ENCODE measurements around the gene RBM8A. TPM values are rescaled to one million over a fixed set of nuclear protein-coding genes. Genes with fewer than 3 reads are reported as not detected.

The RBM8A gene
- total RNA-seq, 1 experiment from 2014 or later = 482 TPM

DNA sequence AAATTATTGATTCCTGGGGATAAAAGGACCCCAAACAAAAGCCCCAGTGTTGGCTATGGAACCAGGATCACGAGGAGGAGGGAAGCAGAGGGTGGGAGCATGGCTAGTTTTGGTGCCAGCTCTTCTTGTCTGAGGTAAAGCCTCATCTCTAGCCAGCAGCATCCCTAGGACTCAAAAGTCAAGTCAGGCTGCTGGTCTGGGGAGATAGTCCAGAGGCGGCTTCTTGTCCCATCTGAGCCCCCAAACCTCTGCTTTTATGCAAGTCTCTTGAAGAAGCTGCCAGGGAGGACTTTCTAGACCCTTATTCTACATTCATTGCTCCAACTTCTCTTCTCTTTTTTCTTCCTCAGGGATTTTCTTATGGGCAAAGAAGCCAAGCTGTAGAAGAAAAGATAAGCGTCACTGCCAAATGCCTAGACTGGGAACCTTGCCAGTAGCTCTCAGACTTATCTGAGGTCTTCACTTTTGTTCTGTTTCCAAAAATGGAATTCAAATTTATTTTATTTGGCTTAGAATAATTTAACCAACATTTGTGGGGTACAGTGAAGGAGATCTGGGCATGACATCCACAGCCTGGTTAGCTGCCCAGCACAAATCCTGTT lies 34.7 kb downstream of the RBM8A start:
- TSS peak; percentile 96 for BruUV-seq (replicated peaks)
- peak overlapping the region; percentile 74 for H3K9ac ChIP-seq (ENCODE audit: low read length)
- POLR2A ChIA-PET (ENCODE audit: unreplicated experiment) = interaction anchor here (0.6 to 1.5 kb wide), 6 partner anchors 15 to 35 kb away, joined by 3 to 6 read pairs (median 4); partner anchors contain the start of gene RBM8A
- H3K9me2 ChIP-seq (replicated peaks; ENCODE audit: low read length) = no peaks in the 10 kb centered on the region
- no peaks in the 10 kb centered on the region for H3K9me3 ChIP-seq (ENCODE audit: low read length)
- H3K4me3 ChIP-seq (ENCODE audit: low read length) = peak overlapping the region; percentile 44
- H4K20me1 ChIP-seq (ENCODE audit: low read length) = no peaks in the 10 kb centered on the region
- peaks cover 10% of the 10 kb centered on the region for H3F3A ChIP-seq (ENCODE audit: low read length, unreplicated experiment)
- peak overlapping the region; percentile 95 for H3K27ac ChIP-seq (ENCODE audit: low read length)
- no peaks in the 10 kb centered on the region for H3K79me2 ChIP-seq (ENCODE audit: low read length)
- H3K4me1 ChIP-seq (ENCODE audit: insufficient read depth, low read length) = peaks cover 41% of the 10 kb centered on the region
- ATAC-seq = peak; percentile 7
- CTCF ChIA-PET = interaction anchor here (0.6 to 2.4 kb wide), 10 partner anchors 16 to 145 kb away, joined by 4 to 35 read pairs (median 8); partner anchors contain the start of genes ANKRD34A, ITGA10, NUDT17 and PIAS3
- no peaks in the 10 kb centered on the region for H3K27me3 ChIP-seq (ENCODE audit: low read length)
- H3K36me3 ChIP-seq (ENCODE audit: low read depth, low read length) = no peaks in the 10 kb centered on the region
- peak; percentile 50 for DNase-seq
- intact Hi-C loops (cut with micrococcal nuclease) = loop anchor here (1.0 kb wide), 5 partner anchors 18 to 121 kb away; partner anchors contain the start of genes ITGA10, LIX1L and PIAS3
- TF ChIP-seq, protein P1, sequence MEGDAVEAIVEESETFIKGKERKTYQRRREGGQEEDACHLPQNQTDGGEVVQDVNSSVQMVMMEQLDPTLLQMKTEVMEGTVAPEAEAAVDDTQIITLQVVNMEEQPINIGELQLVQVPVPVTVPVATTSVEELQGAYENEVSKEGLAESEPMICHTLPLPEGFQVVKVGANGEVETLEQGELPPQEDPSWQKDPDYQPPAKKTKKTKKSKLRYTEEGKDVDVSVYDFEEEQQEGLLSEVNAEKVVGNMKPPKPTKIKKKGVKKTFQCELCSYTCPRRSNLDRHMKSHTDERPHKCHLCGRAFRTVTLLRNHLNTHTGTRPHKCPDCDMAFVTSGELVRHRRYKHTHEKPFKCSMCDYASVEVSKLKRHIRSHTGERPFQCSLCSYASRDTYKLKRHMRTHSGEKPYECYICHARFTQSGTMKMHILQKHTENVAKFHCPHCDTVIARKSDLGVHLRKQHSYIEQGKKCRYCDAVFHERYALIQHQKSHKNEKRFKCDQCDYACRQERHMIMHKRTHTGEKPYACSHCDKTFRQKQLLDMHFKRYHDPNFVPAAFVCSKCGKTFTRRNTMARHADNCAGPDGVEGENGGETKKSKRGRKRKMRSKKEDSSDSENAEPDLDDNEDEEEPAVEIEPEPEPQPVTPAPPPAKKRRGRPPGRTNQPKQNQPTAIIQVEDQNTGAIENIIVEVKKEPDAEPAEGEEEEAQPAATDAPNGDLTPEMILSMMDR (conservative IDR thresholded peaks at IDR 0.05; ENCODE audit: low read depth, low read length) = no peak
- TF ChIP-seq EZH2 (IDR thresholded peaks at IDR 0.05; ENCODE audit: low read length, unreplicated experiment) (no peak), EZH2phosphoT487 (IDR thresholded peaks at IDR 0.05; ENCODE audit: borderline replicate concordance, low read length) (no peak)
- peak overlapping the region; percentile 14; the same call in 1 of the 2 replicates for H2AFZ ChIP-seq (ENCODE audit: low read length)
- peak overlapping the region; percentile 75 for H3K4me2 ChIP-seq (ENCODE audit: low read length)

DNA sequence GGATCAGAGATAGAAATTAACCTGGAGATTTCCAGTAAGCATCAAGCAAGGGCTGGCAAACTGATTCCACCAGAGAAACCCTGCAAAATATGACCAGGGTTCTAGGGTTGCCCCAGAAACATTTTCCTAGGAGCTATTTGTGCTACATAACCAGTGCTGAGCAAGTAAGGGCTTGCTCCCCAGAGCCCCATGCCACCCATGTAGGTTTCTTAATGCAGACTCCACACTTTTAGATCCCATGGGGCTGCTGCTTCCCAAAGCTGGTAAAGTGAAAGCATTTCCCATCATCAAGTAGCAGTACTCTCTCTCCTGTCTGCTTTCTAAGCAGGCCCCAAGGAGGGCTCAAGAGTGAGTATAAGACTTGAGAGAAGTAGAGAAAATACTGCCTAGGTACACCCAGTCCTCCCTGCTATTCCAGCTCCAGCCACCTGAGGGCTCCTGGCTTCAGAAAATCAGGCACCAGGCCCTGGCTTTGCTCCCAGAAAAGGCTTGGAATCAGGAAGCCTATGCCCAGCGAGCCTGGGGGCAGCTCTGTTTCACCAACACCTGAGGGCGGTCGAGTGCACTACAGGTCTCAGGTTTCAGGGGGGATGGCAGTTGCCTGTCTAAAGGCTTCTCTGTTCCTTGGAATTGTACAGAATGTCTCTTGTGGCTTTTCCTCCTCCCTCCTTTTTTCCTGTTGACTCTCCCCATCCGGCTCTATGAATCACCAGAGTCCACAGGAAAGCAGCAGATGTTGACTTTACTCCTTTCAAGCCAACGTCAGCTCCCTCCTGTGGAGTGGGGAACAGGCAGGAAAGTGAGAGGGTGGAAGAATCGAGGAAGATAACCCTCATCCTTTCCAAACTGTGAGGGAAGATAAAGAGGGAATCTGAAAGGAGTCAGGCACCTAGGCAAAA lies 35.4 kb downstream of the RBM8A start:
- peak overlapping the region; percentile 48 for H2AFZ ChIP-seq (ENCODE audit: low read length)
- TSS peak; percentile 41 for BruUV-seq (replicated peaks)
- TF ChIP-seq, protein P1 (conservative IDR thresholded peaks at IDR 0.05; ENCODE audit: low read depth, low read length) = peak; percentile 100
- TF ChIP-seq EZH2 (IDR thresholded peaks at IDR 0.05; ENCODE audit: low read length, unreplicated experiment) = no peak
- H3K9ac ChIP-seq (ENCODE audit: low read length) = peak overlapping the region; percentile 75
- H3K9me2 ChIP-seq (replicated peaks; ENCODE audit: low read length) = no peaks in the 10 kb centered on the region
- intact Hi-C loops (cut with micrococcal nuclease) = loop anchor here (1.0 kb wide), 7 partner anchors 18 to 121 kb away; partner anchors contain the start of genes ANKRD34A, ITGA10, LIX1L and NUDT17
- H4K20me1 ChIP-seq (ENCODE audit: low read length) = no peaks in the 10 kb centered on the region
- no peaks in the 10 kb centered on the region for H3K27me3 ChIP-seq (ENCODE audit: low read length)
- H3F3A ChIP-seq (ENCODE audit: low read length, unreplicated experiment) = peaks cover 10% of the 10 kb centered on the region
- ATAC-seq = peak; percentile 92
- H3K9me3 ChIP-seq (ENCODE audit: low read length) = no peaks in the 10 kb centered on the region
- peak overlapping the region; percentile 82 for H3K4me2 ChIP-seq (ENCODE audit: low read length)
- no peaks in the 10 kb centered on the region for H3K36me3 ChIP-seq (ENCODE audit: low read depth, low read length)
- H3K79me2 ChIP-seq (ENCODE audit: low read length) = no peaks in the 10 kb centered on the region
- peaks cover 44% of the 10 kb centered on the region for H3K4me1 ChIP-seq (ENCODE audit: insufficient read depth, low read length)
- peak overlapping the region; percentile 95 for H3K27ac ChIP-seq (ENCODE audit: low read length)
- peak overlapping the region; percentile 50 for H3K4me3 ChIP-seq (ENCODE audit: low read length)
- ChIA-PET POLR2A (ENCODE audit: unreplicated experiment) (interaction anchor here (0.6 to 1.5 kb wide), 6 partner anchors 16 to 36 kb away, joined by 3 to 6 read pairs (median 4); partner anchors contain the start of gene RBM8A), CTCF (interaction anchor here (0.5 to 2.4 kb wide), 17 partner anchors 17 to 145 kb away, joined by 3 to 35 read pairs (median 6); partner anchors contain the start of genes ANKRD34A, ITGA10, LIX1L and NUDT17)
- DNase-seq = peak; percentile 100

Measured in PC-3 (cell line).